Esophagus squamous epithelium (tissue), 5 donors: Measurements from ENCODE around the gene CHTOP. TPM values are rescaled to one million over a fixed set of nuclear protein-coding genes. Genes with fewer than 3 reads are reported as not detected.
A peak's percentile ranks its signal among the peaks of the same experiment; 100 is the strongest.
"Not testable (repeated sequence)": the region's sequence is repeated elsewhere in the genome, so short reads cannot be mapped to it uniquely, and the experiment has no call there.

ENCODE experiments used
- DNase-seq: peaks from one replicate; lab custom pipeline; 2025; lab: John Stamatoyannopoulos, UW
- H3K27ac ChIP-seq, 4 donors: fragments of 200-600 bp; sonication (generic); one replicate each; pipeline ENCODE4 v1.5.1; 2016 to 2019; ENCODE audit warnings: mild to moderate bottlenecking in 1 of 4
- H3K27me3 ChIP-seq, 4 donors: fragments of 200-600 bp; sonication (generic); 1 replicate in 3 of 4; 2 replicates in 1 of 4; pipeline versions ENCODE4 v1.5.1 to v1.6.0; 2017 to 2021; ENCODE audit warnings: antibody characterized with exemption in 1 of 4
- H3K36me3 ChIP-seq, 3 donors: fragments of 200-600 bp; sonication (generic); one replicate each; pipeline ENCODE4 v1.5.1; 2016 to 2019
- H3K4me1 ChIP-seq, 3 donors: fragments of 200-600 bp; sonication (generic); one replicate each; pipeline ENCODE4 v1.5.1; 2017 to 2019
- H3K4me3 ChIP-seq, 4 donors: fragments of 200-600 bp; sonication (generic); 1 replicate in 3 of 4; 2 replicates in 1 of 4; pipeline ENCODE4 v1.5.1; 2016 to 2019; ENCODE audit warnings: mild to moderate bottlenecking in 2 of 4, moderate library complexity in 1 of 4
- H3K9me3 ChIP-seq, 3 donors: fragments of 200-600 bp; sonication (generic); one replicate each; pipeline ENCODE4 v1.5.1; 2016 to 2019
- POLR2A ChIP-seq, 4 donors: fragments of 450-650 bp; IDR thresholded peaks; one replicate each; pipeline ENCODE4 v1.6.1; 2017; ENCODE audit warnings: antibody characterized with exemption in 4 of 4, mild to moderate bottlenecking in 4 of 4, moderate library complexity in 3 of 4
- WGBS, 2 donors: methylation state at CpG; one replicate each; pipeline ENCODE4 v1.1.5; 2018; 5-methylcytosine and 5-hydroxymethylcytosine counted together
- intact Hi-C: fragments of 100-400 bp; cut with DNase I; formaldehyde crosslinking; loops from one replicate; pipeline ENCODE4 v1.15.0; 2022
- total RNA-seq, 4 donors: library from RNA; depleted of rRNA; stranded (reverse); fragments of >200 nt; gene quantifications; one replicate each; pipeline ENCODE4 v1.1.0, GENCODE V29; 2016
- TF ChIP-seq, protein P1 (sequence below), 6 experiments: fragments of 450-650 bp in 4 of 6; fragments of 200-600 bp in 2 of 6; sonication (generic) in 2 of 6; IDR thresholded peaks; one replicate each; pipeline ENCODE4 v1.5.1; 2016 to 2019; ENCODE audit warnings: antibody characterized with exemption in 6 of 6, mild to moderate bottlenecking in 4 of 6, moderate library complexity in 4 of 6
- donor health status: DM: yes; HTN: yes; CAD: no.

Gene CHTOP
- total RNA-seq, 4 donors from 2014 or later: 35.0 to 58.9 (median 47.3) TPM

DNA sequence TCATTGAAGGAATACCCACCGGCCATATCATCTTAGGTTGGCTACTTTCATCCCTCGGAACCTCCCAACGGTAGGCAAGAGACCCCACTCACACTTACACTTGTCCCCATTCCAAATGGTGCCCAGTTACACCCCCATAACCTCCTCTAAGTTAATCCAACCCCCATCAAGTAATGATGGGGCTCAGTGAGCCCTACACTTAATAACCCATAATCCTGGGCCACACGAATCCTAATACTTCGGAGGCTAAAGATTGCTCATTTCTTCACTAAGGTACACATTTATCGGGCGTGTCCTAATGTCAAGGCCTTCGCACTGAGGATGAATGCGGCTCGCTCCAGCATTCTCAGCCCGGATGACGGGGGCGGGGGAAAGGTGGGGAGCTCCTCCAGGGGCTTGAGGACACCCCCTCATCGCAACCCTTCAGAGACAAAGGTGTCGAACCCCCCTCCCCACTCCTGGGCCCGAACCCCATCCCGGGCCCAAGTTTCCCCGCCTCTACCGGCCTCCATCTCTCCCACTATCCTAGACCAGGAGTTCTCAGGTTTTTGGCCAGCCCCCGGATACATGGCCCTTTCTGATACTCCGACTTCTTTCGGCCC is 36.5 kb downstream of the CHTOP start:
- intact Hi-C loops: loop anchor here (10.0 kb wide), 1 partner anchor 314 kb away; the partner anchor contains the start of gene RAB13
- H3K9me3 ChIP-seq: no peaks in the 10 kb centered on the region
- peak overlapping the region; percentile 65 to 87 (median 78) for H3K4me3 ChIP-seq
- DNase-seq: no peak
- no peak for TF ChIP-seq POLR2A (IDR thresholded peaks at IDR 0.05)
- TF ChIP-seq, protein P1, sequence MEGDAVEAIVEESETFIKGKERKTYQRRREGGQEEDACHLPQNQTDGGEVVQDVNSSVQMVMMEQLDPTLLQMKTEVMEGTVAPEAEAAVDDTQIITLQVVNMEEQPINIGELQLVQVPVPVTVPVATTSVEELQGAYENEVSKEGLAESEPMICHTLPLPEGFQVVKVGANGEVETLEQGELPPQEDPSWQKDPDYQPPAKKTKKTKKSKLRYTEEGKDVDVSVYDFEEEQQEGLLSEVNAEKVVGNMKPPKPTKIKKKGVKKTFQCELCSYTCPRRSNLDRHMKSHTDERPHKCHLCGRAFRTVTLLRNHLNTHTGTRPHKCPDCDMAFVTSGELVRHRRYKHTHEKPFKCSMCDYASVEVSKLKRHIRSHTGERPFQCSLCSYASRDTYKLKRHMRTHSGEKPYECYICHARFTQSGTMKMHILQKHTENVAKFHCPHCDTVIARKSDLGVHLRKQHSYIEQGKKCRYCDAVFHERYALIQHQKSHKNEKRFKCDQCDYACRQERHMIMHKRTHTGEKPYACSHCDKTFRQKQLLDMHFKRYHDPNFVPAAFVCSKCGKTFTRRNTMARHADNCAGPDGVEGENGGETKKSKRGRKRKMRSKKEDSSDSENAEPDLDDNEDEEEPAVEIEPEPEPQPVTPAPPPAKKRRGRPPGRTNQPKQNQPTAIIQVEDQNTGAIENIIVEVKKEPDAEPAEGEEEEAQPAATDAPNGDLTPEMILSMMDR (IDR thresholded peaks at IDR 0.05): no peak
- no peaks in the 10 kb centered on the region for H3K27me3 ChIP-seq
- H3K27ac ChIP-seq: peak overlapping the region; percentile 86 to 92 (median 92)
- 1% methylated on average over 15 to 21 of the region's 22 CpGs for WGBS, 2 donors
- H3K4me1 ChIP-seq: peaks cover 9 to 37% (median 12%) of the 10 kb centered on the region in 3 donors
- H3K36me3 ChIP-seq: peaks cover 21 to 43% (median 34%) of the 10 kb centered on the region in 3 donors

DNA sequence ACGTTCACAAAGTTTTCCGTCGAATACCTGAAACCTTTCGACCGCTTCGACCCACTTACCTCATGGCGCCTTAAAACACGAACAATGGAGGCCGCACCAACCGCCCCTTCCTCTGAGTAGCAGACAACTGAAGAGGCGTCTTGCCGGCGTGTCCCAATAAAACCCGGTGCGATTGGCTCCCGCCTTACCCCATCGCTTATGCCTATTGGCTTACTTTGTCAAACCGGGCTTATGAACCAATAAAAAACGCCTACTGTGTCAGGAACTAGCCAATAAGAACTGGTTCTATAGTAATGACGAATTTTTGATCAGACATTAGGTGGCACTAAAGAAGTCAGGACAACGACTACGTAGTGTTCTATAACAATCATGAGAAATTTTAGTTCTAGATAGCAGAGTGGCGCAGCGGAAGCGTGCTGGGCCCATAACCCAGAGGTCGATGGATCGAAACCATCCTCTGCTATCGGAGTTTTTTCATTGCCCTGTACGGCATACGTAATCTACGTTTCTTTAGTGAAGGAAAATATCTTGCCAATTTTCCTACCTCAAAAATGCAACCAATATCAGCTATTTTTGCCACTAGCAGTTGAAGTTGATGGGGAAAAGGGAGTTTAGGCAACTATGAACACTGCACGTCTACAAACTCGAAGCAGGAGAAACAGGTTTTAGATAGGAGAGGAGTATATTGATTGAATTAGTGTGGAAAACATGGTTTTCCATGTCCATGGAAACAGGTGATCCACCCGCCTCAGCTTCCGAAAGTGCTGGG is 37.2 kb downstream of the CHTOP start, which contains the start of gene ILF2:
Gene ILF2, minus strand, starts transcription at position 135 of the 769 bp plus-strand sequence. Its CDS starts 71 bp downstream, at position 64.
- intact Hi-C loops: loop anchor here (10.0 kb wide), 1 partner anchor 314 kb away; the partner anchor contains the start of gene RAB13
- Histone ChIP-seq H3K27ac (peak within 1 kb of the TSS; percentile 86 to 93 (median 92)), H3K36me3 (peaks cover 19 to 36% (median 28%) of the 10 kb centered on the region in 3 donors), H3K4me3 (peak within 1 kb of the TSS; percentile 65 to 87 (median 78)), H3K4me1 (peaks cover 9 to 37% (median 12%) of the 10 kb centered on the region in 3 donors), H3K9me3 (no peaks in the 10 kb centered on the region), H3K27me3 (no peaks in the 10 kb centered on the region)
- DNase-seq: peak; percentile 87
- 0% methylated on average over 34 to 35 of the region's 35 CpGs for WGBS, 2 donors
- TF ChIP-seq POLR2A (IDR thresholded peaks at IDR 0.05): peak in 3 of 4 donors; percentile 91 to 99 (median 94)
- TF ChIP-seq, protein P1 (IDR thresholded peaks at IDR 0.05): peak in 1 of 6 experiments; percentile 24

DNA sequence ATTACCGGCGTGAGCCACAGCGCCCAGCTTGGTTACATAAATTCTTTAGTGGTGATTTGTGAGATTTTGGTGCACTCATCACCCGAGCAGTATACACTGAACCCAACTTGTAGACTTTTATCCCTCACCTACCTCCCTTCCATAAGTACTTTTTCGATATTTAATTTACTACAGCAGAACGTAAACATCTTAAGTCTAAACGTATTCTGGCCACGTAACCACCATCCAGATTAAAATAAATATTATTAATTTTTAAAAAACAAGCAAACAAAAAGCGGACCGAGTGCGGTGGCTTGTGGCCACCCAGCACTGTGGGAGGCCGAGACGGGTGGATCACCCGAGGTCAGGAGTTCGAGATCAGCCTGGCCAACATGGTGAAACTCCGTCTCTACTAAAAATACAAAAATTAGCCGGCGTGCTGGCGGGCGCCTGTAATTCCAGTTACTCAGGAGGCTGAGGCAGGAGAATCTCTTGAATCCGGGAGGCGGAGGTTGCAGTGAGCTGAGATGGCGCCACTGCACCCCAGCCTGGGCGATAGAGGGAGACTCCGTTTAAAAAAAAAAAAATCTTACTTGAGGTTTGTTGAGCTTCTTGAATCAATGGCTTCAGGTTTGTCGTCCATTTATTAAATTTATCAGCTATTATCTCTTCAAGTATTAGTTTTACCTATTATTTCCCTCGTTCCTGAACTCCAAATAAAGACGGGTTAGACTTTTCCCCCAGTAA is 37.9 kb downstream of the CHTOP start:
- H3K4me3 ChIP-seq: peak overlapping the region; percentile 30 to 81 (median 58)
- WGBS, 2 donors: 6 to 9% methylated on average over 28 of the region's 28 CpGs
- DNase-seq, H3K27me3 ChIP-seq, H3K9me3 ChIP-seq: not testable (repeated sequence)
- H3K36me3 ChIP-seq: peaks cover 13 to 29% (median 20%) of the 10 kb centered on the region in 3 donors
- H3K4me1 ChIP-seq: peaks cover 9 to 37% (median 12%) of the 10 kb centered on the region in 3 donors
- TF ChIP-seq, protein P1 (IDR thresholded peaks at IDR 0.05): peak in 1 of 6 experiments; percentile 11
- peak overlapping the region; percentile 75 to 93 (median 88) for H3K27ac ChIP-seq
- intact Hi-C loops: loop anchor here (10.0 kb wide), 1 partner anchor 313 kb away; the partner anchor contains the start of gene RAB13

DNA sequence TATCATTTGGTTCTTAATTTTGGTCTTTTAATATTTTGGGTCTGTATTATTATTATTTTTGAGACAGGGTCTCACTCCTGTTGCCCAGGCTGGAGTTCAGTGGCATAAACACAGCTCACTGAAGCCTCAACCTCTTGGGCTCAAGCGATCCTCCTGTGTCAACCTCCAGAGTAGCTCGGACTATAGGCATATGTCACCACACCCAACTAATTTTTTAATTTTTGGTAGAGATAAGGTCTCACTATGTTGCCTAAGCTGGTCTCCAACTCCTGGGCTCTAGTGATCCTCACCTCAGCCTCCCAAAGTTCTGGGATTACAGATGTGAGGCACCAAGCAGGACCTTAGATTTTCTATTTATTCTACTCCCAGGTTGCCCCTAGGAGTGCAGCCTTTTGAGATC is 39.6 kb downstream of the CHTOP start:
- H3K27me3 ChIP-seq: peaks cover 0 to 11% (median 2%) of the 10 kb centered on the region in 4 donors
- no peaks in the 10 kb centered on the region for H3K9me3 ChIP-seq
- peaks cover 0 to 12% (median 4%) of the 10 kb centered on the region in 3 donors for H3K36me3 ChIP-seq
- H3K4me3 ChIP-seq: no peak overlapping the region
- H3K27ac ChIP-seq: no peak overlapping the region
- intact Hi-C loops: loop anchor here (10.0 kb wide), 1 partner anchor 311 kb away; the partner anchor contains the start of gene RAB13
- 100% methylated on average over 2 of the region's 2 CpGs for WGBS, 2 donors
- TF ChIP-seq, protein P1 (IDR thresholded peaks at IDR 0.05): no peak
- no peak for TF ChIP-seq POLR2A (IDR thresholded peaks at IDR 0.05)
- no peak for DNase-seq
- H3K4me1 ChIP-seq: peaks cover 19 to 41% (median 21%) of the 10 kb centered on the region in 3 donors
